GM20431 (cell line): ENCODE results near the gene SESTD1.

Experiments used
- in situ Hi-C: fragments of 300-500 bp; cut with MseI, MboI; formaldehyde crosslinking; loops from one replicate; pipeline ENCODE4 v1.15.0; 2020; ENCODE audit warnings: low sequenced_read_pairs; ENCODE audit not compliant: unreplicated experiment

Gene SESTD1

GRCh38 chr2:179240481-179241451 is 23.9 kb downstream of the SESTD1 start:
- in situ Hi-C loops = no loop called here

DNA sequence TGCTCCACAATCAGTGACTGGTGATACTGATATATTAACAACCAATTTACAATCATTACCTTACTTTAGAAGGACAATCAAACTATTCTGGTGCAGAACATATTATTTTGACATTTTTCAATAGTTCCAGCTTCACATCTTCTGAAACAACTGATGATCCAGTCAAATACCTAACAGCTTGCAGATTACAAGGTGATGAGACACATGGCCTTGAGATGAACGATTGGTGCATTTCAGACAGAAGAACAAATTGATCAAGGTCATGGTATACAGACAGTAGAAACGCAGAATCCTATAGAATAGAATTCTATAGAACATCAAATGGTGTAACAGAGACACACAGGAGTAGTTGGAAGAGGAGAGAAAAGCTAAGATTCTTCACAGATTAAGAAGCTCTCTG is 24.8 kb downstream of the SESTD1 start:
- in situ Hi-C loops = no loop called here

- in situ Hi-C loops = no loop called here
Measured at GRCh38 chr2:179239195-179239594, 25.4 kb downstream of the SESTD1 start.

DNA sequence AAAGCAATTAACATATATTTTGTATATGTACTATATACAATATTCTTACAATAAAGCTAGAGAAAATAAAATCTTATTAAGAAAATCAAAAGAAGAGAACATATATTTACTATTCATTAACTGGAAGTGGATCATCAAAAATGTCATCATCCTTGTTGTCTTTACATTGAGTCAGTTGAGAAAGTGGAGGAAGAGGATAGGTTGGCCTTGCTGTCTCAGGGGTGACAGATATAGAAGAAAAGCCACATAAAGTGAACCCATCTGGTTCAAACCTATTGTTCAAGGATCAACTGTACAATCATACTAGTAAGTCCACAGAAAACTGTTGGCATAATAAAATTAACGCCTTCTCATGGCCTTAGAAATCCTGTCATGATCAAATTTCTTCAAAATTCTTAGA is 26.6 kb downstream of the SESTD1 start:
- in situ Hi-C loops = no loop called here

DNA sequence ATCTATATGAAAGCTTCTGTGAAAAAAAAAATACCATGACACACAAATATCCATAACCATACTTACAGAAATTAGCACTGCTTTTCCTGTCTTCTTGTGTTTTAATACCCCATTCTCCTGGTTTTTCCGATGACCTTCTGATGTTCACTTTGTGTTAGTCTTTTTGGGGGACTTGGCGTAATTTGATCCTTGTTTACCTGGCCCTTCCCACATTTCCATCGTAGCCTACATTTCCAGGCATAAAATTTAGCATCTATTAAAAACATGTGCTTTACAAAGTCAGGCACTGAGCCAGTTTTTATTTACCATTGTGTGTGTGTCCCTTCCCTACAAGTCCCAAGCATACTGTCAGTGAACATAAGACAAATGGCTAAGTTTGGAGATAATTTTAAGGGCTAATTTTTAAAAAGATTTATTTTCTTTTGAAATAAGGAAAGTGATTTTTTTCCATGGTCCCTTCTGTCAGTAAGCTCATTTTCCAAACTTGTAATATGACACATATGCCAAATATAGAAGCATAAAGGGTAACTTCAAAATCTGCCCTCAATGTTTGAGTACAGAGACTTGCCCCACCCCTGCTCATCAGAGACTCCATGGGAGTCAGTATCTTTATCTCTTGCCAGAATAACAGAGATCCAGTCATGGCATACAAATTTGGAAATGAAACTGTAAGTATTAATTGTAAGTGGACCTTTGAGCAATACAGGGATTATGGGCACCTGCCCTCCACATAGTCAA is 27.3 kb downstream of the SESTD1 start:
- in situ Hi-C loops = no loop called here

DNA sequence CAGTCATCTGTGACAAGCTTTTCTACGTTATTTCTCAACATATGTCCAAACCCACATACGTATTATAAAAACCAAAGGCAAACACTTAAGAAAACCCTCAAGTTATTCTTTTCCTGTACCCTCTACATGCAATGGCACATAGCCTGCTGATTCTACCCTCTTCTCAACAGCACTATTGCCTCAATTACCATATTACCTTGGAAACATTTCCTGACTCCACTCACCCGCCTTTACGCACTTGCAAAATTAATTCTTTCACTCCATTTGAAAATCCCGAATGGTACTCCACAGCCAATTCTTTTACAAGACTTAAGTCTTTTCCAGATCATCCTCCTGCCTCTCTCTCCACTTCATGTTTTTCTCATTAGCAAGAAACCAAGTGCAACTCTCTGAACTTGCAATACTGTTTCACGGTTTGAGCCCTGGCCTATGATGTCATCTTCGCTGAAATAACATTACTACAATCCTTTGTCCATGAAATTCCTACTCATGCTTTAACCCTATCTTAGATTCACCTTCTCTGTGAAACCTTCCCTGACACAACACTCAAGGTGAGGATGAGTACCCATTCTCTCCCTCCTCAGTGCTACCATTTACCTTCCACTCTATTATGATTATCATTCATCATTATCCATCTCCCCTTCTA is 29.0 kb downstream of the SESTD1 start:
- in situ Hi-C loops = no loop called here

GRCh38 chr2:179234658-179235240 is 29.9 kb downstream of the SESTD1 start:
- in situ Hi-C loops = no loop called here

DNA sequence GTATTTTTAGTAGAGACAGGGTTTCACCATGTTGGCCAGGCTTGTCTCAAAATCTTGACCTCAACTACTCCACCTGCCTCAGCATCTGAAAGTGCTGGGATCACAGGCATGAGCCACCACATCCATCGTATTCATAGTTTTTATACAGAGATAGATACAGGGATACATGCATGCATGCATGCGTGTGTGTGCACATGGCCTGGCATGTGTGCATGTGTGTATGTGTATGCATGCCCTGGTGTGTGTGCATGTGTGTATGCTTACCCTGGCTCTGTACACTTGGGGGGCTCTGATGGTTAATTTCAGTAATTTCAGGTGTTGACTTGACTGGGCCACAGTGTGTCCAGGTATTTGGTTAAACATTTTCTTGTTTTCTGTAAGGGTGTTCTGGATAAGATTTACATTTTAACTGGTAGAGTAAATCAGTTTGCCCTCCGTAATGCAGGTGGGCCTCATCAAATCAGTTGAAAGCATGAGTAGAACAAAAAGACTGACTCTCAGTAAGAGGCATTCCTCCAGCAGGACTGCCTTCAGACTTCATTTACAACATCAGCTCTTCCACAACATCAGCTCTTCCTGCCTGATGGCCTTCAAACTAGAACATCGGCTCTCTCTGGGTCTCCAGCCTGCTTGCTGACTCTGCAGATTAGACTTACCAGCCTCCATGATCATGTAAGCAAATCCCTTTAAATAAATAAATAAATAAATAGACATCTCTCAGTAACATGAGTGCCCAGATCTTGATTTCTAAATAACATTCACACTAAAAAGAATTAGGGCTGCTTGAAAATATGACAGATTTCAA is 30.8 kb downstream of the SESTD1 start:
- in situ Hi-C loops = no loop called here

GRCh38 chr2:179233083-179233490 is 31.5 kb downstream of the SESTD1 start:
- in situ Hi-C loops = no loop called here

GRCh38 chr2:179226961-179227259 is 37.7 kb downstream of the SESTD1 start:
- in situ Hi-C loops = no loop called here

GRCh38 chr2:179226203-179226960 is 38.2 kb downstream of the SESTD1 start:
- in situ Hi-C loops = no loop called here

DNA sequence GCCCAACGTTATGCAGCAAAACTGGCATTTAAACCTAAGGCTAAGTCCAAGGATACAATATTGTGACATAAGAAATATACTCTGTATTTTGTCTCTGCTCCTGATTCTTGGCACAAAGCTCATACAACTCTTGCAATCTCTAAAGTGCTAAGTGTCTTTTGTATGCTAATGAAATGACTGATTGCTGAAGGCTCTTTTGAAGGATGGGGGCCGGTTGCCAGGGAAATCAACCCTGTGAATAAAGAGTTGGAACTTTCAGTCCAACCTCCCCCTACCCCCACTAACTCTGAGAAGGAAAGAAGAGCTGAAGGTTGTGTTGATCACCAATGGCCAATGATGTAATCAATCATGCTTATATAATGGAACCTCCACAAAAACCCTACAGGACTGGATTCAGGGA is 40.3 kb downstream of the SESTD1 start:
- in situ Hi-C loops = loop anchor here (25.0 kb wide), 2 partner anchors 213 to 538 kb away; no protein-coding TSS in a partner anchor

GRCh38 chr2:179222076-179222475 is 42.6 kb downstream of the SESTD1 start:
- in situ Hi-C loops = loop anchor here (25.0 kb wide), 2 partner anchors 215 to 540 kb away; no protein-coding TSS in a partner anchor

DNA sequence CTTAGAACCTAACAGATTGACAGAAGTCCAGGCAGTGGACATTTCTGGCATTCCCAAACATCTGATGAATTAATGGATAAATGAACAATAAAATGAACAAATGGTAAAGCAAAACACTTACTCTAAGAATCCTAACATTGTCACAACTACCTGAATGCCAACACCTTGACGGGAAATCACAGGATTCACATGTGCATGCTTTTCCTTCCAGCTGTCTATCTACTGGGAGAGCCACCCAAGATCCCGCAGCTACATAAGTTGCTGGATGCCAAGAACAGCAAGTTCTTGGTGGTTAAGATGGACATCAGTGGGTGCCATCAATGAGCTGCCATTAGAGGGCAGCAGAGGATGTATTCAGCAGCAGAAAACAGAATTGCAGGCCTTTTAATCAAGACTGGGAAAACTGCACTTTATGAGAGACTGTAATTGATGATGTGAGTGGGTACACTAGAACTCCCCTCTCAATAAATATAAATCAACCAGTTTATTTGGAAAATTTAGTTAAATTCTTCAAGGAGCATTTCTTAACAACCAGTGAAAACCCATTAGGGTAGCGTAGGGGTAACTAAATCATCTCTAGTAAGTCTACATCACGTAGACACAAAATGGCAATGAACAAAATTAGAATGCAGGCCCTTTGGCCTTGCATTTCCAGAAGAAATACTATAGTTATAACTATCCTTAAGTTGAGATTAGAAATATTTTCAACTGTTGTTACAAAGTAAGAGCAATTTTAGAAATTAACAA is 45.6 kb downstream of the SESTD1 start:
- in situ Hi-C loops = loop anchor here (25.0 kb wide), 2 partner anchors 218 to 543 kb away; no protein-coding TSS in a partner anchor

DNA sequence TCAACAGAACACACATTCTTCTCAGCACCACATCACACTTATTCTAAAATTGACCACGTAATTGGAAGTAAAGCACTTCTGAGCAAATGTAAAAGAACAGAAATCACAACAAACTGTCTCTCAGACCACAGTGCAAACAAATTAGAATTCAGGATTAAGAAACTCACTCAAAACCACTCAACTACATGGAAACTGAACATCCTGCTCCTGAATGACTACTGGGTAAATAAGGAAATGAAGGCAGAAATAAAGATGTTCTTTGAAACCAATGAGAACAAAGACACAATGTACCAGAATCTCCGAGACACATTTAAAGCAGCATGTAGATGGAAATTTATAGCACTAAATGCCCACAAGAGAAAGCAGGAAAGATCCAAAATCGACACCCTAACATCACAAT is 50.0 kb downstream of the SESTD1 start:
- in situ Hi-C loops = loop anchor here (25.0 kb wide), 2 partner anchors 223 to 548 kb away; no protein-coding TSS in a partner anchor

- in situ Hi-C loops = loop anchor here (25.0 kb wide), 2 partner anchors 226 to 551 kb away; no protein-coding TSS in a partner anchor
Measured at GRCh38 chr2:179211355-179211754, 53.3 kb downstream of the SESTD1 start.

GRCh38 chr2:179208277-179208676 is 56.4 kb downstream of the SESTD1 start:
- in situ Hi-C loops = loop anchor here (25.0 kb wide), 2 partner anchors 229 to 554 kb away; no protein-coding TSS in a partner anchor

DNA sequence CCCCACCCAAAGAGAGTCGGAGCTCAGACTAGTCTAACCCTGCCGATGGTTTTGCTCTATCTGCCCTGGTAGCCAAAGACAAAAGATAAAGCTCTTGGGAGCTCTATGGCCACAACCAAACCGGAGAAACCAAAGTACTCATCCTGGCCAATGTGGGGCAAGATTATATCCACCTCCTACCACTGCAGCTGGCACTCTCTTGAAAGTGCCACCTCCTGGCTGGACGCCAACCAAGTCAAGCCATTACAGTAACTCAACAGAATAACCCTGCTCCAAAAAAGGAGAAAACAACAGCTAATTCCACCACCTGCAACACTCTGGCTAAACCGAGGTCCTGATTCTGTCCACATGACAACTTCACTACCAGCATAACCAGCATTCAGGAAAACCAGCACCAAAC is 57.6 kb downstream of the SESTD1 start:
- in situ Hi-C loops = loop anchor here (25.0 kb wide), 2 partner anchors 230 to 555 kb away; no protein-coding TSS in a partner anchor
